HepG2 (cell line): ENCODE measurements around the gene DENND4A. TPM values are rescaled to one million over a fixed set of nuclear protein-coding genes. Genes with fewer than 3 reads are reported as not detected.

Experiments used
- CEBPG ChIP-seq: IDR thresholded peaks from 2 replicates; pipeline ENCODE4 v1.6.1; 2016
- GATAD2A ChIP-seq: IDR thresholded peaks from 2 replicates; pipeline ENCODE4 v1.6.1; 2016
- KMT2B ChIP-seq: IDR thresholded peaks from 2 replicates; pipeline ENCODE4 v1.6.1; 2016; ENCODE audit warnings: missing genetic modification reagents, missing compliant biosample characterization
- MXI1 ChIP-seq: IDR thresholded peaks from 3 replicates; pipeline ENCODE4 v1.6.1; 2012; ENCODE audit warnings: low read depth, low read length, inconsistent platforms, borderline replicate concordance
- NBN ChIP-seq: fragments of 450-650 bp; conservative IDR thresholded peaks from 2 replicates; pipeline ENCODE4 v1.6.1; 2017
- NR1H2 ChIP-seq: sonication (generic); formaldehyde crosslinking; IDR thresholded peaks from 2 replicates; pipeline ENCODE4 v1.8.1; 2022; ENCODE audit warnings: low read depth, missing genetic modification reagents, borderline replicate concordance
- PITX1 ChIP-seq: sonication (generic); formaldehyde crosslinking; IDR thresholded peaks from 2 replicates; pipeline ENCODE4 v1.5.1; 2020; ENCODE audit warnings: mild to moderate bottlenecking, missing genetic modification reagents
- RAD21 ChIP-seq: fragments of 450-650 bp; formaldehyde crosslinking; IDR thresholded peaks from 2 replicates; pipeline ENCODE4 v1.5.0; 2020; ENCODE audit warnings: mild to moderate bottlenecking
- RAD51 ChIP-seq: fragments of 450-650 bp; IDR thresholded peaks from 2 replicates; pipeline ENCODE4 v1.6.1; 2016; ENCODE audit warnings: borderline replicate concordance
- RORA ChIP-seq: sonication (generic); formaldehyde crosslinking; IDR thresholded peaks from 2 replicates; pipeline ENCODE4 v1.5.0; 2020; ENCODE audit warnings: mild to moderate bottlenecking, missing genetic modification reagents, moderate library complexity
- RXRB ChIP-seq: IDR thresholded peaks from 2 replicates; pipeline ENCODE4 v1.6.1; 2016; ENCODE audit warnings: borderline replicate concordance, missing genetic modification reagents, missing compliant biosample characterization
- SMC3 ChIP-seq: IDR thresholded peaks from 2 replicates; pipeline ENCODE4 v1.6.1; 2011; ENCODE audit warnings: low read length, improper control_type of control experiment
- SP5 ChIP-seq: IDR thresholded peaks from 2 replicates; pipeline ENCODE4 v1.6.1; 2016; ENCODE audit warnings: low read depth, borderline replicate concordance
- STAG1 ChIP-seq: sonication (generic); formaldehyde crosslinking; IDR thresholded peaks from 2 replicates; pipeline ENCODE4 v1.4.0; 2020; ENCODE audit warnings: missing genetic modification reagents
- TARDBP ChIP-seq: sonication (generic); formaldehyde crosslinking; IDR thresholded peaks from 2 replicates; pipeline ENCODE4 v1.8.0; 2022; ENCODE audit warnings: mild to moderate bottlenecking, missing genetic modification reagents
- ZMYM4 ChIP-seq: sonication (generic); formaldehyde crosslinking; IDR thresholded peaks from 2 replicates; pipeline ENCODE4 v1.8.1; 2023; ENCODE audit warnings: mild to moderate bottlenecking, missing genetic modification reagents
- ZNF124 ChIP-seq: sonication (generic); formaldehyde crosslinking; IDR thresholded peaks from 2 replicates; pipeline ENCODE4 v1.4.0; 2020; ENCODE audit warnings: missing genetic modification reagents
- ZNF260 ChIP-seq: sonication (generic); formaldehyde crosslinking; IDR thresholded peaks from 2 replicates; pipeline ENCODE4 v1.4.0; 2020; ENCODE audit warnings: missing genetic modification reagents, low read depth, mild to moderate bottlenecking, borderline replicate concordance
- polyA plus RNA-seq, 8 experiments: library from polyadenylated mRNA; depleted of rRNA in 3 of 8; stranded (reverse) in 7 of 8; unstranded in 1 of 8; fragments of >200 nt; fragmentation: Illumina TruSeq in 4 of 8; extraction: Trizol in 4 of 8; gene quantifications; 2 replicates each; pipeline versions ENCODE4 v1.2.1 to v1.2.3, GENCODE V29; 2011 to 2016; ENCODE audit warnings: low read depth in 4 of 8, missing spikeins in 1 of 8, mixed read lengths in 1 of 8; ENCODE audit not compliant: insufficient read depth in 1 of 8
- total RNA-seq, 5 experiments: library from RNA; depleted of rRNA; stranded (reverse); fragments of >200 nt; fragmentation: Illumina TruSeq; extraction: Trizol; gene quantifications; 2 replicates each; pipeline ENCODE4 v1.2.3, GENCODE V29; 2016; ENCODE audit warnings: low read depth in 1 of 5
- TF ChIP-seq, protein P1 (sequence below): sonication (generic); formaldehyde crosslinking; IDR thresholded peaks from 2 replicates; pipeline ENCODE4 v1.4.0; 2020; ENCODE audit warnings: missing genetic modification reagents
- TF ChIP-seq, protein P2 (sequence below): IDR thresholded peaks from 2 replicates; pipeline ENCODE4 v1.6.1; 2016; ENCODE audit warnings: mild to moderate bottlenecking, missing biosample characterization, missing genetic modification reagents
- TF ChIP-seq, protein P3 (sequence below), 2 experiments: sonication (generic) in 1 of 2; formaldehyde crosslinking in 1 of 2; IDR thresholded peaks; 2 replicates each; pipeline versions ENCODE4 v1.4.0 to v1.6.1; 2018 to 2020; ENCODE audit warnings: missing genetic modification reagents in 2 of 2, borderline replicate concordance in 1 of 2, low read depth in 1 of 2, mild to moderate bottlenecking in 1 of 2, missing biosample characterization in 1 of 2
- TF ChIP-seq, protein P4 (sequence below): sonication (generic); formaldehyde crosslinking; IDR thresholded peaks from 2 replicates; pipeline ENCODE4 v1.8.0; 2023; ENCODE audit warnings: mild to moderate bottlenecking, missing genetic modification reagents
- TF ChIP-seq, protein P5 (sequence below): IDR thresholded peaks from 2 replicates; pipeline ENCODE4 v1.6.1; 2016; ENCODE audit warnings: low read depth

DENND4A gene
- total and polyA plus RNA-seq, 2 of the 13 experiments (the other 11 are each of a cell fraction or from before 2014, with no cell fraction given), result 13.2 to 18.6 TPM

DNA sequence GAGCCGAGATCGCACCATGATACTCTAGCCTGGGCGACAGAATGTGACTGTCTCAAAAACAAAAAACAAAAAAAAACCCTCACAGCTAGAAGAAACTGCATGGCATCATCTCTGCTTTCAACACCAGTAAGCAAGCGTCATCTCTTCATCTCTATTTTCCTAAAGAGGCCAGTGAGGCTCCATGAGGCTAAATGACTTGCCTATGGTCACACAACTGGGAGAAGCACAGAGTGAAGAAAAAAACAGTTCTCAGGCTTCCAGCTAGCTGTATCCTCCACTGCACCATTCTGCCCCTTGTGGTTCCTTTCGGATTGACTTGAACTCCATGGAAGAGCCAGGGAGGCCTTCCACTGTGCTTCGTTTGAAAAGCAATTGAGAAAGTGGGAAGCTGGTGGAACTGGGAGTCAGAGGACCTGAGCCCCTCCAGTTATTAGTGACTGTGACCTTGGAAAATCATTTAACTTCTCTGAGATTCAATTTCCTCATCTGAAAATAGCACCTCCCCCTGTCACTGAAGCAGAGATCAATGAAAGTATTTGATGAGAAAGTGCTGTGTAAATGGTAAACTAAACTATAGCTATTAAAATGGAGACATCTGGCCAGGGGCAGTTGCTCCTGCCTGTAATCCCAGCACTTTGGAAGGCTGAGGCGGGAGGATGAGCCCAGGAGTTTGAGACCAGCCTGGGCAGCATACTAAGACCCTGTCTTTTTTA lies 32.1 kb upstream of the DENND4A start (continued):
- TF ChIP-seq NR1H2 (CRISPR knock-in tag) (no peak), RAD51 (no peak), GATAD2A (CRISPR knock-in tag) (peak; percentile 62), TARDBP (0 out of 2 replicates have a peak, but pooled peaks have one; percentile 11), RAD21 (CRISPR knock-in tag) (peak; percentile 66), RORA (no peak), ZMYM4 (CRISPR knock-in tag) (peak; percentile 57; the same call in 1 of the 2 replicates), STAG1 (CRISPR knock-in tag) (peak; percentile 78), ZNF260 (CRISPR knock-in tag) (no peak), RXRB (0 out of 2 replicates have a peak, but pooled peaks have one; percentile 10), SMC3 (peak; percentile 77), SP5 (CRISPR knock-in tag) (no peak), MXI1 (peak; percentile 26; the same call in 1 of the 3 replicates), ZNF124 (CRISPR knock-in tag) (0 out of 2 replicates have a peak, but pooled peaks have one; percentile 27), CEBPG (CRISPR knock-in tag) (0 out of 2 replicates have a peak, but pooled peaks have one; percentile 6), NBN (no peak), PITX1 (CRISPR knock-in tag) (0 out of 2 replicates have a peak, but pooled peaks have one; percentile 34), KMT2B (CRISPR knock-in tag) (no peak)
- TF ChIP-seq, protein P1, sequence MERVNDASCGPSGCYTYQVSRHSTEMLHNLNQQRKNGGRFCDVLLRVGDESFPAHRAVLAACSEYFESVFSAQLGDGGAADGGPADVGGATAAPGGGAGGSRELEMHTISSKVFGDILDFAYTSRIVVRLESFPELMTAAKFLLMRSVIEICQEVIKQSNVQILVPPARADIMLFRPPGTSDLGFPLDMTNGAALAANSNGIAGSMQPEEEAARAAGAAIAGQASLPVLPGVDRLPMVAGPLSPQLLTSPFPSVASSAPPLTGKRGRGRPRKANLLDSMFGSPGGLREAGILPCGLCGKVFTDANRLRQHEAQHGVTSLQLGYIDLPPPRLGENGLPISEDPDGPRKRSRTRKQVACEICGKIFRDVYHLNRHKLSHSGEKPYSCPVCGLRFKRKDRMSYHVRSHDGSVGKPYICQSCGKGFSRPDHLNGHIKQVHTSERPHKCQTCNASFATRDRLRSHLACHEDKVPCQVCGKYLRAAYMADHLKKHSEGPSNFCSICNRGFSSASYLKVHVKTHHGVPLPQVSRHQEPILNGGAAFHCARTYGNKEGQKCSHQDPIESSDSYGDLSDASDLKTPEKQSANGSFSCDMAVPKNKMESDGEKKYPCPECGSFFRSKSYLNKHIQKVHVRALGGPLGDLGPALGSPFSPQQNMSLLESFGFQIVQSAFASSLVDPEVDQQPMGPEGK (CRISPR knock-in tag), result 0 out of 2 replicates have a peak, but pooled peaks have one; percentile 32
- TF ChIP-seq, protein P2, sequence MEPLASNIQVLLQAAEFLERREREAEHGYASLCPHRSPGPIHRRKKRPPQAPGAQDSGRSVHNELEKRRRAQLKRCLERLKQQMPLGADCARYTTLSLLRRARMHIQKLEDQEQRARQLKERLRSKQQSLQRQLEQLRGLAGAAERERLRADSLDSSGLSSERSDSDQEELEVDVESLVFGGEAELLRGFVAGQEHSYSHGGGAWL, result no peak
- TF ChIP-seq, protein P3, sequence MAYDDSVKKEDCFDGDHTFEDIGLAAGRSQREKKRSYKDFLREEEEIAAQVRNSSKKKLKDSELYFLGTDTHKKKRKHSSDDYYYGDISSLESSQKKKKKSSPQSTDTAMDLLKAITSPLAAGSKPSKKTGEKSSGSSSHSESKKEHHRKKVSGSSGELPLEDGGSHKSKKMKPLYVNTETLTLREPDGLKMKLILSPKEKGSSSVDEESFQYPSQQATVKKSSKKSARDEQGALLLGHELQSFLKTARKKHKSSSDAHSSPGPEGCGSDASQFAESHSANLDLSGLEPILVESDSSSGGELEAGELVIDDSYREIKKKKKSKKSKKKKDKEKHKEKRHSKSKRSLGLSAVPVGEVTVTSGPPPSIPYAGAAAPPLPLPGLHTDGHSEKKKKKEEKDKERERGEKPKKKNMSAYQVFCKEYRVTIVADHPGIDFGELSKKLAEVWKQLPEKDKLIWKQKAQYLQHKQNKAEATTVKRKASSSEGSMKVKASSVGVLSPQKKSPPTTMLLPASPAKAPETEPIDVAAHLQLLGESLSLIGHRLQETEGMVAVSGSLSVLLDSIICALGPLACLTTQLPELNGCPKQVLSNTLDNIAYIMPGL (CRISPR knock-in tag; IDR thresholded peaks at IDR 0.05; ENCODE audit: borderline replicate concordance in 1 of 2, low read depth in 1 of 2), result peak; percentile 24 to 77; a peak in 2 of 4 replicates
- TF ChIP-seq, protein P4, sequence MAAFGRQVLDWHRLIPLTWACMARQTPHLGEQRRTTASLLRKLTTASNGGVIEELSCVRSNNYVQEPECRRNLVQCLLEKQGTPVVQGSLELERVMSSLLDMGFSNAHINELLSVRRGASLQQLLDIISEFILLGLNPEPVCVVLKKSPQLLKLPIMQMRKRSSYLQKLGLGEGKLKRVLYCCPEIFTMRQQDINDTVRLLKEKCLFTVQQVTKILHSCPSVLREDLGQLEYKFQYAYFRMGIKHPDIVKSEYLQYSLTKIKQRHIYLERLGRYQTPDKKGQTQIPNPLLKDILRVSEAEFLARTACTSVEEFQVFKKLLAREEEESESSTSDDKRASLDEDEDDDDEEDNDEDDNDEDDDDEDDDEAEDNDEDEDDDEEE (CRISPR knock-in tag), result 0 out of 2 replicates have a peak, but pooled peaks have one; percentile 46
- TF ChIP-seq, protein P5, sequence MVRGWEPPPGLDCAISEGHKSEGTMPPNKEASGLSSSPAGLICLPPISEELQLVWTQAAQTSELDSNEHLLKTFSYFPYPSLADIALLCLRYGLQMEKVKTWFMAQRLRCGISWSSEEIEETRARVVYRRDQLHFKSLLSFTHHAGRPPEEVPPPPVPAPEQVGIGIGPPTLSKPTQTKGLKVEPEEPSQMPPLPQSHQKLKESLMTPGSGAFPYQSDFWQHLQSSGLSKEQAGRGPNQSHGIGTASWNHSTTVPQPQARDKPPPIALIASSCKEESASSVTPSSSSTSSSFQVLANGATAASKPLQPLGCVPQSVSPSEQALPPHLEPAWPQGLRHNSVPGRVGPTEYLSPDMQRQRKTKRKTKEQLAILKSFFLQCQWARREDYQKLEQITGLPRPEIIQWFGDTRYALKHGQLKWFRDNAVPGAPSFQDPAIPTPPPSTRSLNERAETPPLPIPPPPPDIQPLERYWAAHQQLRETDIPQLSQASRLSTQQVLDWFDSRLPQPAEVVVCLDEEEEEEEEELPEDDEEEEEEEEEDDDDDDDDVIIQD (CRISPR knock-in tag), result peak; percentile 57; the same call in 1 of the 2 replicates
